H9 (cell line): ENCODE measurements around the gene SECTM1. TPM values are rescaled to one million over a fixed set of nuclear protein-coding genes. Genes with fewer than 3 reads are reported as not detected.

Experiments used
- DNase-seq: peaks from one replicate; pipeline ENCODE4 v3.0.0-alpha.2; 2017
- H2AFZ ChIP-seq: one replicate; pipeline ENCODE4 v1.6.1; 2013; ENCODE audit warnings: mild to moderate bottlenecking, low read length, control low read depth, moderate library complexity
- H2AK5ac ChIP-seq: 2 replicates; pipeline ENCODE4 v1.6.1; 2013; ENCODE audit warnings: low read length, control low read depth, mixed read lengths; ENCODE audit not compliant: insufficient read length
- H2BK120ac ChIP-seq: one replicate; pipeline ENCODE4 v1.6.1; 2013; ENCODE audit warnings: low read depth, mild to moderate bottlenecking, low read length, control low read depth, inconsistent platforms; ENCODE audit not compliant: poor library complexity, severe bottlenecking
- H2BK12ac ChIP-seq: 2 replicates; pipeline ENCODE4 v1.6.1; 2013; ENCODE audit warnings: low read length, control low read depth, mixed read lengths, low read depth; ENCODE audit not compliant: insufficient read length
- H2BK15ac ChIP-seq: 2 replicates; pipeline ENCODE4 v1.6.1; 2013; ENCODE audit warnings: low read depth, low read length, control low read depth
- H2BK20ac ChIP-seq: one replicate; pipeline ENCODE4 v1.6.1; 2013; ENCODE audit warnings: low read depth, mild to moderate bottlenecking, low read length, control low read depth, inconsistent platforms; ENCODE audit not compliant: poor library complexity, severe bottlenecking
- H2BK5ac ChIP-seq: 2 replicates; pipeline ENCODE4 v1.6.1; 2013; ENCODE audit warnings: low read length, control low read depth, mixed read lengths; ENCODE audit not compliant: insufficient read length
- H3K14ac ChIP-seq: 2 replicates; pipeline ENCODE4 v1.6.1; 2013; ENCODE audit warnings: low read length, control low read depth; ENCODE audit not compliant: insufficient read depth
- H3K18ac ChIP-seq: 2 replicates; pipeline ENCODE4 v1.6.1; 2013; ENCODE audit warnings: low read depth, mild to moderate bottlenecking, mixed read lengths, low read length, control low read depth; ENCODE audit not compliant: insufficient read length
- H3K23ac ChIP-seq: 2 replicates; pipeline ENCODE4 v1.6.1; 2013; ENCODE audit warnings: low read length, control low read depth, mixed read lengths, low read depth; ENCODE audit not compliant: insufficient read length
- H3K23me2 ChIP-seq: 2 replicates; pipeline ENCODE4 v1.6.1; 2013; ENCODE audit warnings: low read depth, mild to moderate bottlenecking, mixed read lengths, low read length, control low read depth; ENCODE audit not compliant: insufficient read length, poor library complexity, severe bottlenecking
- H3K27ac ChIP-seq: 2 replicates; pipeline ENCODE4 v1.5.1; 2013; ENCODE audit warnings: low read length, control low read depth, mixed read lengths, low read depth; ENCODE audit not compliant: insufficient read length
- H3K27me3 ChIP-seq: 2 replicates; pipeline ENCODE4 v1.6.1; 2013; ENCODE audit warnings: low read length, control low read depth, inconsistent platforms; ENCODE audit not compliant: insufficient read depth
- H3K4ac ChIP-seq: 2 replicates; pipeline ENCODE4 v1.6.1; 2013; ENCODE audit warnings: low read depth, mild to moderate bottlenecking, control low read depth, inconsistent platforms, low read length, moderate library complexity
- H3K4me1 ChIP-seq: 2 replicates; pipeline ENCODE4 v1.6.1; 2013; ENCODE audit warnings: low read length, control low read depth, inconsistent platforms; ENCODE audit not compliant: insufficient read depth
- H3K4me2 ChIP-seq: 2 replicates; pipeline ENCODE4 v1.6.1; 2013; ENCODE audit warnings: low read length, control low read depth, mixed read lengths; ENCODE audit not compliant: insufficient read length, insufficient read depth
- H3K56ac ChIP-seq: 2 replicates; pipeline ENCODE4 v1.6.1; 2013; ENCODE audit warnings: low read depth, mild to moderate bottlenecking, mixed read lengths, low read length, control low read depth; ENCODE audit not compliant: insufficient read length
- H3K79me1 ChIP-seq: 2 replicates; pipeline ENCODE4 v1.6.1; 2013; ENCODE audit warnings: low read depth, mild to moderate bottlenecking, moderate library complexity, low read length, control low read depth, inconsistent platforms; ENCODE audit not compliant: insufficient read depth, poor library complexity, severe bottlenecking
- H3K79me2 ChIP-seq: 2 replicates; pipeline ENCODE4 v1.6.1; 2013; ENCODE audit warnings: low read length, control low read depth, inconsistent platforms; ENCODE audit not compliant: insufficient read depth
- H3K9ac ChIP-seq: 2 replicates; pipeline ENCODE4 v1.6.1; 2013; ENCODE audit warnings: low read length, control low read depth, mixed read lengths; ENCODE audit not compliant: insufficient read length; ENCODE audit errors: extremely low read depth
- H3K9me3 ChIP-seq: one replicate; pipeline ENCODE4 v1.6.1; 2013; ENCODE audit warnings: low read depth, low read length, inconsistent platforms; ENCODE audit not compliant: control insufficient read depth
- H3T11ph ChIP-seq: one replicate; pipeline ENCODE4 v1.6.1; 2013; ENCODE audit warnings: mild to moderate bottlenecking, low read length, control low read depth, inconsistent platforms
- H4K20me1 ChIP-seq: one replicate; pipeline ENCODE4 v1.6.1; 2013; ENCODE audit not compliant: control insufficient read depth, insufficient read length, insufficient read depth
- H4K5ac ChIP-seq: 2 replicates; pipeline ENCODE4 v1.6.1; 2013; ENCODE audit warnings: low read depth, mild to moderate bottlenecking, mixed read lengths, low read length, control low read depth; ENCODE audit not compliant: insufficient read length
- H4K8ac ChIP-seq: replicated peaks from 2 replicates; pipeline ENCODE4 v1.6.1; 2013; ENCODE audit warnings: low read length, control low read depth, mixed read lengths, low read depth; ENCODE audit not compliant: insufficient read length
- H4K91ac ChIP-seq: 2 replicates; pipeline ENCODE4 v1.6.1; 2013; ENCODE audit warnings: low read depth, mild to moderate bottlenecking, moderate library complexity, mixed read lengths, low read length, control low read depth; ENCODE audit not compliant: insufficient read length
- H3K27ac Mint-ChIP-seq, 3 experiments: 2 replicates in 2 of 3; 3 replicates in 1 of 3; pipeline ENCODE4 v1.8.0; 2020 to 2021; ENCODE audit warnings: mixed read lengths in 3 of 3, mild to moderate bottlenecking in 1 of 3, moderate library complexity in 1 of 3
- H3K27me3 Mint-ChIP-seq: 2 replicates; pipeline ENCODE4 v1.8.0; 2021; ENCODE audit warnings: low read depth, mild to moderate bottlenecking, moderate library complexity, mixed read lengths
- H3K36me3 Mint-ChIP-seq, 3 experiments: 2 replicates in 2 of 3; 3 replicates in 1 of 3; pipeline ENCODE4 v1.8.0; 2020 to 2021; ENCODE audit warnings: low read depth in 3 of 3, mixed read lengths in 3 of 3; ENCODE audit not compliant: insufficient read depth in 1 of 3
- H3K4me1 Mint-ChIP-seq, 2 experiments: 2 replicates each; pipeline ENCODE4 v1.8.0; 2020; ENCODE audit warnings: mixed read lengths in 2 of 2
- H3K4me3 Mint-ChIP-seq, 2 experiments: 2 replicates in 1 of 2; 3 replicates in 1 of 2; pipeline ENCODE4 v1.8.0; 2020 to 2021; ENCODE audit warnings: mild to moderate bottlenecking in 2 of 2, mixed read lengths in 2 of 2, moderate library complexity in 1 of 2
- H3K9me3 Mint-ChIP-seq, 2 experiments: 2 replicates in 1 of 2; 3 replicates in 1 of 2; pipeline ENCODE4 v1.8.0; 2020; ENCODE audit warnings: mild to moderate bottlenecking in 2 of 2, mixed read lengths in 2 of 2, moderate library complexity in 1 of 2
- CTCF ChIP-seq: fragments of 200-600 bp; sonication (generic); conservative IDR thresholded peaks from 3 replicates; pipeline ENCODE4 v1.8.0; 2021; ENCODE audit warnings: antibody characterized with exemption, mild to moderate bottlenecking
- WGBS: extraction: QIAGEN DNeasy Blood & Tissue Kit; methylation state at CpG from one replicate; pipeline ENCODE4 v1.1.7; 2013; ENCODE audit warnings: missing lambda C conversion rate, low lambda C conversion rate, mixed read lengths; ENCODE audit not compliant: insufficient read length; ENCODE audit errors: extremely low coverage; 5-methylcytosine and 5-hydroxymethylcytosine counted together
- total RNA-seq: library from RNA; stranded (reverse); gene quantifications from 2 replicates; pipeline ENCODE4 v1.2.1, GENCODE V29; 2021

Gene SECTM1
- total RNA-seq, 1 experiment from 2014 or later: 0.28 TPM

DNA sequence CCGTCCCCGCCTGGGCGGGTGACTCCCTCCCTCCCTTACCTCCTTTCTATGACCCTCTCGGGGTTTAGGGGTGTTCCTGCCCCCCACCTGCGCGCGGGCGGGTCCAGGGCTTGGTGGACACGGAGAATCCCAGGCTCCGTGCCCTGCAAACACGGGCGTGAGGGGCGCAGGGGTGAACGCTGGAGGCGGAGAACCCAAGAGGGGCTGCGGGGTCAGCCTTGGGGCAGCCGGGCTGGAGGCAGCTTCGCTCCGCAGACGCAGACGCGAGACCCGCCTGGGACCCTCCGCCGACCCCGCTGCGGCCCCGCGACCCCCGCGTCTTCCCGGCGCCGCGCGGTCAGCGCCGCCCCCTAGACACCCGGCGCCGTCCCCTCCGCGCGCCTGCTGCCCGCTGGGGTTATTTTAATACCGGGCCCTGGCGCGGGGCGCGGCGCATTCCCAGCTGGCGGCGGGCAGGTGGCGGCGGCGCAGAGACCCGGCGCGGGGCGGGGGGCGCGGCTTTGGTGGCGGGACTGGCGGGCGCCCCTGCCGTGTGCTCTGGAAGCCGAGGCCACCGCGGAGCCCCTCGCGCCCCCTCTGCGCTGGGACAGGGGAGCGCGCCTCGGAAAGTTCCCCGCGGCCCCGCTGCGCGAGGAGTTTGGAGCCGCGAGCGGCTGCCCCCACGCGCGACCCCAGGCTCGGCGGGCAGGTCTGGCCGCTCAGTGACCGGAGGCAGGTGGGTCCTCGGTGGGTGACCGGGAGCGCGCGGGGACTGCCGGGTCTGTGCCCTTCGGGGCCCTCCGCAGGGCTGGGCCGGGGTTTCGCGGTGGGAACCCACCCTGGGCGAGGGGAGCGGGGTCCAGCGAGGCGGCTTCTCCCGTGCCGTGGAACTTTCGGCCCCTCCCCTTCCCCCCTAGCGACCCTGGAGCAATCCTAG, 38.0 kb upstream of the SECTM1 start, which contains the start of gene UTS2R:
TSS of gene UTS2R (plus strand) at position 433 of the 916 bp plus-strand sequence. CDS start 2,560 bp downstream, outside the sequence.
- WGBS: no CpG with 5 or more reads among the region's 109 CpGs
- Mint-ChIP-seq H3K4me1 (peaks cover 7 to 18% of the 10 kb centered on the region in 2 experiments), H3K27ac (no peak within 1 kb of the TSS), H3K4me3 (peak within 1 kb of the TSS; percentile 39 to 75), H3K36me3 (peaks cover 0 to 4% (median 3%) of the 10 kb centered on the region in 3 experiments; a peak in 2 of 7 replicates), H3K9me3 (peaks cover 5 to 8% of the 10 kb centered on the region in 2 experiments; a peak in 4 of 5 replicates), H3K27me3 (peaks cover 47% of the 10 kb centered on the region)
- Histone ChIP-seq H4K20me1 (no peaks in the 10 kb centered on the region), H3K79me2 (no peaks in the 10 kb centered on the region), H3K9ac (no peak within 1 kb of the TSS), H2AK5ac (no peak within 1 kb of the TSS), H3T11ph (no peak within 1 kb of the TSS), H2BK20ac (no peak within 1 kb of the TSS), H4K8ac (no peak within 1 kb of the TSS), H3K79me1 (no peaks in the 10 kb centered on the region), H3K4ac (no peak within 1 kb of the TSS), H3K27me3 (peaks cover 14% of the 10 kb centered on the region), H3K18ac (peak within 1 kb of the TSS; percentile 44), H2BK5ac (no peak within 1 kb of the TSS), H3K23ac (no peak within 1 kb of the TSS), H3K4me2 (peak within 1 kb of the TSS; percentile 28), H2BK15ac (no peak within 1 kb of the TSS), H3K23me2 (peaks cover 7% of the 10 kb centered on the region), H4K5ac (no peak within 1 kb of the TSS), H3K56ac (no peak within 1 kb of the TSS), H3K14ac (no peak within 1 kb of the TSS; the same call in 1 of the 2 replicates), H2AFZ (no peak within 1 kb of the TSS), H2BK12ac (no peak within 1 kb of the TSS), H4K91ac (no peak within 1 kb of the TSS), H3K27ac (no peak within 1 kb of the TSS), H3K4me1 (no peaks in the 10 kb centered on the region; the same call in 1 of the 2 replicates), H2BK120ac (no peak within 1 kb of the TSS), H3K9me3 (no peaks in the 10 kb centered on the region)
- no peak for DNase-seq
- no peak for TF ChIP-seq CTCF
